Adrenal gland (tissue), 12 donors: ENCODE measurements around the gene ZNF785. TPM values are rescaled to one million over a fixed set of nuclear protein-coding genes. Genes with fewer than 3 reads are reported as not detected.

Source experiments
- DNase-seq, 7 donors: peaks; one replicate each; pipeline ENCODE4 v3.0.0-alpha.2; 2019 to 2020
- H3K27ac ChIP-seq, 5 donors: fragments of 200-600 bp; sonication (generic) in 4 of 5; 1 replicate in 3 of 5; 2 replicates in 2 of 5; pipeline versions ENCODE4 v1.5.1 to v1.8.0; 2016 to 2020; ENCODE audit warnings: mild to moderate bottlenecking in 1 of 5
- H3K27me3 ChIP-seq: fragments of 200-600 bp; 2 replicates; pipeline ENCODE4 v1.8.0; 2021
- H3K36me3 ChIP-seq, 2 donors: fragments of 200-600 bp; replicated peaks in 1 of 2; 1 replicate in 1 of 2; 2 replicates in 1 of 2; pipeline versions ENCODE4 v1.5.1 to v1.8.0; 2018 to 2022
- H3K4me1 ChIP-seq, 2 donors: fragments of 200-600 bp; replicated peaks in 1 of 2; 1 replicate in 1 of 2; 2 replicates in 1 of 2; pipeline versions ENCODE4 v1.5.1 to v1.8.0; 2018 to 2021
- H3K4me3 ChIP-seq, 4 donors: fragments of 200-600 bp; sonication (generic) in 3 of 4; one replicate each; pipeline ENCODE4 v1.5.1; 2016 to 2018
- H3K9me3 ChIP-seq, 3 donors: fragments of 200-600 bp; sonication (generic) in 1 of 3; replicated peaks in 1 of 3; 1 replicate in 2 of 3; 2 replicates in 1 of 3; pipeline versions ENCODE4 v1.5.1 to v1.8.0; 2016 to 2021
- POLR2A ChIP-seq, 2 donors: fragments of 450-650 bp; IDR thresholded peaks; one replicate each; pipeline ENCODE4 v1.6.1; 2017; ENCODE audit warnings: antibody characterized with exemption in 2 of 2, mild to moderate bottlenecking in 2 of 2, moderate library complexity in 1 of 2
- WGBS, 4 donors: extraction: QIAGEN DNeasy Blood & Tissue Kit in 2 of 4; methylation state at CpG; one replicate each; pipeline versions ENCODE4 v1.1.5 to v1.1.7; 2013 to 2017; 5-methylcytosine and 5-hydroxymethylcytosine counted together
- intact Hi-C, 2 donors: fragments of 100-400 bp; cut with DNase I; formaldehyde crosslinking; loops; one replicate each; pipeline versions ENCODE4 v1.14.1 to v1.15.0; 2022 to 2023
- polyA plus RNA-seq, 3 donors: library from polyadenylated mRNA; stranded (reverse); fragments of 200-250 nt in 2 of 3; fragments of 350-450 nt in 1 of 3; fragmentation: Illumina TruSeq in 1 of 3; extraction: RNeasy Lipid Tissue Mini Kit (QIAGEN cat#74804) in 1 of 3; gene quantifications; one replicate each; pipeline ENCODE4 v1.2.3, GENCODE V29; 2013 to 2014
- total RNA-seq, 9 donors: library from RNA; depleted of rRNA in 4 of 9; stranded (reverse); fragments of >200 nt in 4 of 9; fragments of 120-200 nt in 1 of 9; fragmentation: NEBNext Ultra II Directional in 1 of 9; extraction: Animal tissue kit (Norgen Biotek cat#: 25700) in 1 of 9; gene quantifications; one replicate each; pipeline versions ENCODE4 v1.1.0 to v1.2.4, GENCODE V29; 2013 to 2023
- TF ChIP-seq, protein P1 (sequence below), 6 experiments: fragments of 450-650 bp in 4 of 6; fragments of 200-600 bp in 2 of 6; sonication (generic) in 1 of 6; IDR thresholded peaks; 1 replicate in 5 of 6; 2 replicates in 1 of 6; pipeline versions ENCODE4 v1.5.1 to v1.8.0; 2016 to 2021; ENCODE audit warnings: antibody characterized with exemption in 6 of 6, mild to moderate bottlenecking in 2 of 6, moderate library complexity in 1 of 6
- donor health status: healthy with polysubstance abuse.
- donor health status: Bipolar disorder and iron deficiency.
- donor health status: DM: yes; HTN: yes; CAD: no.
- donor health status: DM: no; HTN: no; CAD: no.
- donor health status: DM: no; HTN: no; CAD: no.
- donor health status: DM: yes; HTN: yes; CAD: no.

Gene ZNF785
- total and polyA plus RNA-seq, 12 donors, result 3.4 to 37.0 (median 13.0) TPM

DNA sequence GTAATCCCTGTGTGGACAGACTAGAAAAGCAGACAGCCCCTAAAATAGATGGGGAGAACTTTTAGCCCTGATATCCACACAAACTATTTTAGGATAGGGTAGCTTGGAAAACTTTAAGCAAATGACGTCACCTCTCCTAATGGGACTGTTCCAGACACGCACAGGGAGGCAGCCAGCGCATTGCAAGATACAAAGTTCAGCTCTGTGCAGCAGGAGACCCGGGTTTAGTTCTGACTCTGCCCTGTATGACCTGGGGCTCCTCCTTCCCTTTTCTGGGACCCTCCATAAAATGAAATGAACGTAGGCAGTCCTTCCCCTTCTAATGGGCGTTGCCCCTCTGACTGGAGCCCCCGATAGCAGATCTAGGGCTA, 18.4 kb upstream of the ZNF785 start:
- intact Hi-C loops, result no loop called here
- no peak for TF ChIP-seq POLR2A (IDR thresholded peaks at IDR 0.05)
- TF ChIP-seq, protein P1, sequence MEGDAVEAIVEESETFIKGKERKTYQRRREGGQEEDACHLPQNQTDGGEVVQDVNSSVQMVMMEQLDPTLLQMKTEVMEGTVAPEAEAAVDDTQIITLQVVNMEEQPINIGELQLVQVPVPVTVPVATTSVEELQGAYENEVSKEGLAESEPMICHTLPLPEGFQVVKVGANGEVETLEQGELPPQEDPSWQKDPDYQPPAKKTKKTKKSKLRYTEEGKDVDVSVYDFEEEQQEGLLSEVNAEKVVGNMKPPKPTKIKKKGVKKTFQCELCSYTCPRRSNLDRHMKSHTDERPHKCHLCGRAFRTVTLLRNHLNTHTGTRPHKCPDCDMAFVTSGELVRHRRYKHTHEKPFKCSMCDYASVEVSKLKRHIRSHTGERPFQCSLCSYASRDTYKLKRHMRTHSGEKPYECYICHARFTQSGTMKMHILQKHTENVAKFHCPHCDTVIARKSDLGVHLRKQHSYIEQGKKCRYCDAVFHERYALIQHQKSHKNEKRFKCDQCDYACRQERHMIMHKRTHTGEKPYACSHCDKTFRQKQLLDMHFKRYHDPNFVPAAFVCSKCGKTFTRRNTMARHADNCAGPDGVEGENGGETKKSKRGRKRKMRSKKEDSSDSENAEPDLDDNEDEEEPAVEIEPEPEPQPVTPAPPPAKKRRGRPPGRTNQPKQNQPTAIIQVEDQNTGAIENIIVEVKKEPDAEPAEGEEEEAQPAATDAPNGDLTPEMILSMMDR (IDR thresholded peaks at IDR 0.05), result no peak
- Histone ChIP-seq H3K36me3 (peaks cover 0 to 44% of the 10 kb centered on the region in 2 donors), H3K4me1 (peaks cover 14 to 21% of the 10 kb centered on the region in 2 donors), H3K4me3 (no peak overlapping the region), H3K27me3 (no peaks in the 10 kb centered on the region), H3K27ac (peak overlapping the region in 1 of 5 donors; percentile 20), H3K9me3 (no peaks in the 10 kb centered on the region)
- DNase-seq, result no peak
- WGBS, 4 donors, result 77 to 98% (median 89%) methylated on average over 6 to 7 of the region's 7 CpGs

DNA sequence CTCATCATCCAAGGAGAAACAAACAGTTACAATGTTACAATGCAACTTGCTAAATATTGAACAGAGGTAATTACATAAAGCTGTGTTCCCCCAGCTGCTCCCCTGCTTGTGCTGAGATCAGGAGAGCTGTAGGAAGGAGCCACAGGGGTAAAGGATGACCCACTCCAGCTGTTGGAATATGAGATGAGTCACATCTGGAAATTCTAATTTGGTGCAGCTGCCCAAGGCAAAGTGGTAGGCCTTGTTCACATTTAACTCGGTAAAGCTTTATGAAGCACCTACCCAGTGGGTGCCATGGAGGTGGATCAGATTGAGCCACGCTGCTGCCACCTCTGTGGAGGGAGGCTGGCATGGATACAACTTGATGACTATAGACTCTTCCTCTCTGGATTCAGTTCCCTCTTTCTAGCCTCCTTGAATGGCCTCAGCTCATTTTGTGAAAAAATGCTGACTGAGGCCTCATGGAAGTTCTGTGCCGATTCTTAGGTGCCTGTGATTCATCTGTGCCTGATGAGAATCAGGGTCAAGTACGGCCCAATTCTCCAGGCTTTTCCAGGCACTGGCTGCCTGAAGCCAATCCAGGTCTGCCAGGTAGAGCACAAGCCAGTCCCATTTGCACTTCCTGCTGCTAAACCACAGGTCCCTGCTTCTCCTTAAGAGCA, 17.2 kb upstream of the ZNF785 start:
- H3K4me3 ChIP-seq, result no peak overlapping the region
- peaks cover 9 to 21% of the 10 kb centered on the region in 2 donors for H3K4me1 ChIP-seq
- peak in 5 of 7 donors; percentile 55 to 76 (median 62) for DNase-seq
- TF ChIP-seq, protein P1 (IDR thresholded peaks at IDR 0.05), result no peak
- no peak for TF ChIP-seq POLR2A (IDR thresholded peaks at IDR 0.05)
- H3K9me3 ChIP-seq, result no peaks in the 10 kb centered on the region
- WGBS, 4 donors, result 19 to 38% (median 32%) methylated on average over 4 of the region's 4 CpGs
- peak overlapping the region in 4 of 5 donors; percentile 3 to 83 (median 44) for H3K27ac ChIP-seq
- no peaks in the 10 kb centered on the region for H3K27me3 ChIP-seq
- intact Hi-C loops, result no loop called here
- peaks cover 0 to 41% of the 10 kb centered on the region in 2 donors for H3K36me3 ChIP-seq

DNA sequence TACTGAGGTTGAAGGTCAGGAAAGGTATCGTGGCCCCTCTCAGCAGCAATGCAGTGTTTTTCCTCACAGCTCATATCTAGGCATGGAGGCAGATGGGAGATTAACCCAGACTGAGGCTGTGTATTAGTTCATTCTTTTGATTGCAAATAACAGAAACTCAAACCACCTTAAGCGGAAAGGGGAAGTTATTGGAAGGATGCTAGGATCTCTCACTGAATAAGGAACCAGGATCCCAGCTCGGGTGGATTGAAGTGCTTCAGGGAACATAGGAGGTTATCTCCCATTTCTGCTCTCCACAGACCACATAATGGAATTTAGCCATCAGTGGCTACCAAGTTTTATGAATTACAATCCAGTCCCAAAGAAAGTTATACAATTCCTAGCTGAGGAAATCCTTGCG, 16.5 kb upstream of the ZNF785 start:
- peak overlapping the region in 2 of 5 donors; percentile 65 to 83 for H3K27ac ChIP-seq
- H3K36me3 ChIP-seq, result peaks cover 0 to 36% of the 10 kb centered on the region in 2 donors
- H3K4me3 ChIP-seq, result no peak overlapping the region
- intact Hi-C loops, result no loop called here
- H3K27me3 ChIP-seq, result no peaks in the 10 kb centered on the region
- DNase-seq, result no peak
- 76 to 87% (median 80%) methylated on average over 4 of the region's 4 CpGs for WGBS, 4 donors
- peaks cover 9 to 21% of the 10 kb centered on the region in 2 donors for H3K4me1 ChIP-seq
- H3K9me3 ChIP-seq, result no peaks in the 10 kb centered on the region
- TF ChIP-seq, protein P1 (IDR thresholded peaks at IDR 0.05), result no peak
- no peak for TF ChIP-seq POLR2A (IDR thresholded peaks at IDR 0.05)

DNA sequence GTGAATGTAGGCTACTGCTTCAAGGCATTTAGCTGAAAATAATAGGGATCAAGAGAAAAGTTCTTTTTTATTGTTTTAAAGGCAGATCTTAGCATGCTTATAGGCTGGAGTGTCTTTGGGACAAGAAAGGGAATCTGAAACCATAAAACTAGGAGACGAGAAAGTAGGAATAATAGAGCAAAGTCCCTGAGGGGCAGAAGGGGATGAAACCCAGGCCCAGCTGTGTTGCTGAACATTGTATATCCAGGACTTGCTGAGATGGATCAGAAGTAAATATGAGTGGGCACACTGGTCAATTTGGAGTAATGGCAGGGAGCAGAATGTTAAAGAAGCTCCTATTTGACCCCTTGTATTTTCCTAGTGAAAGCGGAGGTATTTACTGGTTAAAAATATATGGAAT, 15.4 kb upstream of the ZNF785 start:
- intact Hi-C loops, result no loop called here
- Histone ChIP-seq H3K4me3 (no peak overlapping the region), H3K9me3 (no peaks in the 10 kb centered on the region), H3K36me3 (peaks cover 0 to 26% of the 10 kb centered on the region in 2 donors), H3K27ac (no peak overlapping the region), H3K27me3 (no peaks in the 10 kb centered on the region), H3K4me1 (peaks cover 9 to 21% of the 10 kb centered on the region in 2 donors)
- WGBS, 4 donors, result 95 to 100% (median 97%) methylated on average over 2 of the region's 2 CpGs
- no peak for DNase-seq
- TF ChIP-seq POLR2A (IDR thresholded peaks at IDR 0.05), result no peak
- TF ChIP-seq, protein P1 (IDR thresholded peaks at IDR 0.05), result no peak
